ENCODE data around the gene DNAJC22. TPM values are rescaled to one million over a fixed set of nuclear protein-coding genes. Genes with fewer than 3 reads are reported as not detected.

The DNAJC22 gene
- total and polyA plus RNA-seq, 2 of the 13 experiments (the other 11 are each of a cell fraction or from before 2014, with no cell fraction given), result 25.2 to 31.7 TPM

DNA sequence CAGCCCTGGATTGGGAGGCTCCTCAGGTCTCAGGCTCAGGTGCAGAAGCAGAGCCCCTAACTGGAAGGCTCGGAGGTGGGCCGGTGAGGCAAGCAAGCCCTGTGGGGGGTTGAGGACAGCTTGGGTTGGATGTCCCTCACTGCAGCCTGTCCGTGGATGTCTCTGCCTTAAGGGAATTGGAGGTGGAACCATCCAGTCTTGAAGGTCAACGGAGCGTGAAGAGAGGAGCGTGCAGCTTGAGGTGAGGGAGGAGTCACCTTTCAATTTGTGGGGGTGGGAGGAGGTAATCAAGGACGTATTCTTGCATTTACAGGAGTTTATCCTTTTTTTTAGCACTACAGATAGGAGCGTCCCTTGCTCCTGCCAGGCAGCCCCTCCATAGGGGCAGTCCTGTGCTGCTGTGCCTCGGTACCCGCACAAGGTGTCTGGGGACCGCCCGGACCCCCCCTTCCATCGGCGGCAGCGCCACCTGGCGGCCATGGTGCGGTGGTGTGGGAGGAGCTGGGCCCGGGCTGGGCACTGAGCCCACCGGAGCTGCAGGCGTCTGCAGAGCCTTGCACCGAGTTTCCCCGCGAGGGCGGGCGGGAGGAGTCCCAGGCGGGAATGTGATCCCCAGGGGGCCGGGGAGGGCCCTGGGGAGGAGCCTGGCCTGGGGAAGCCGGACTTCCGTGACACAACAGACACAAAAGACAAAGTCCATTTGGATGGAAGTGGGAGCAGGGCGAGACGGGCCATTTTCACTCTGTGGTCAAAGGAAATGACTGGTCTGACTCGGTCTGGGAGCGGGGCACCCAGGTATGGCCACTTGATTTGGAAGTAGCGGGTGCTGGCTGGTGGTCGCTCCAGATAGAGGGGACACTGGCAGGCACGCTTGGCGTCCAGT is 864 bp downstream of the DNAJC22 start (continued):
- TF ChIP-seq ZNF232 (CRISPR knock-in tag; IDR thresholded peaks at IDR 0.05; ENCODE audit: borderline replicate concordance) (peak; percentile 90), SRSF1 (optimal IDR thresholded peaks at IDR 0.05; ENCODE audit: low read depth, low read length) (no peak), NCOR1 (IDR thresholded peaks at IDR 0.05; ENCODE audit: borderline replicate concordance, low read length) (peak; percentile 79; the same call in 1 of the 2 replicates), ZNF605 (CRISPR knock-in tag; IDR thresholded peaks at IDR 0.05) (peak; percentile 70), ZNF136 (CRISPR knock-in tag; IDR thresholded peaks at IDR 0.05; ENCODE audit: low read depth) (no peak), ZSCAN31 (CRISPR knock-in tag; IDR thresholded peaks at IDR 0.05; ENCODE audit: low read depth) (peak; percentile 41; the same call in 1 of the 2 replicates), RBM22 (optimal IDR thresholded peaks at IDR 0.05; ENCODE audit: low read length) (no peak), KAT7 (CRISPR knock-in tag; IDR thresholded peaks at IDR 0.05; ENCODE audit: borderline replicate concordance) (peak; percentile 92), FOXM1 (CRISPR knock-in tag; IDR thresholded peaks at IDR 0.05) (no peak), ZNF777 (CRISPR knock-in tag; IDR thresholded peaks at IDR 0.05) (peak; percentile 73), HNRNPUL1 (IDR thresholded peaks at IDR 0.05; ENCODE audit: low read depth, low read length) (no peak), ZNF709 (CRISPR knock-in tag; IDR thresholded peaks at IDR 0.05) (0 out of 2 replicates have a peak, but pooled peaks have one; percentile 23), EEA1 (CRISPR knock-in tag; IDR thresholded peaks at IDR 0.05; ENCODE audit: borderline replicate concordance) (no peak), ZNF468 (CRISPR knock-in tag; IDR thresholded peaks at IDR 0.05) (no peak)
- TF ChIP-seq, protein P1, sequence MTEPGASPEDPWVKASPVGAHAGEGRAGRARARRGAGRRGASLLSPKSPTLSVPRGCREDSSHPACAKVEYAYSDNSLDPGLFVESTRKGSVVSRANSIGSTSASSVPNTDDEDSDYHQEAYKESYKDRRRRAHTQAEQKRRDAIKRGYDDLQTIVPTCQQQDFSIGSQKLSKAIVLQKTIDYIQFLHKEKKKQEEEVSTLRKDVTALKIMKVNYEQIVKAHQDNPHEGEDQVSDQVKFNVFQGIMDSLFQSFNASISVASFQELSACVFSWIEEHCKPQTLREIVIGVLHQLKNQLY (CRISPR knock-in tag; IDR thresholded peaks at IDR 0.05), result 0 out of 2 replicates have a peak, but pooled peaks have one; percentile 39
- TF ChIP-seq, protein P2, sequence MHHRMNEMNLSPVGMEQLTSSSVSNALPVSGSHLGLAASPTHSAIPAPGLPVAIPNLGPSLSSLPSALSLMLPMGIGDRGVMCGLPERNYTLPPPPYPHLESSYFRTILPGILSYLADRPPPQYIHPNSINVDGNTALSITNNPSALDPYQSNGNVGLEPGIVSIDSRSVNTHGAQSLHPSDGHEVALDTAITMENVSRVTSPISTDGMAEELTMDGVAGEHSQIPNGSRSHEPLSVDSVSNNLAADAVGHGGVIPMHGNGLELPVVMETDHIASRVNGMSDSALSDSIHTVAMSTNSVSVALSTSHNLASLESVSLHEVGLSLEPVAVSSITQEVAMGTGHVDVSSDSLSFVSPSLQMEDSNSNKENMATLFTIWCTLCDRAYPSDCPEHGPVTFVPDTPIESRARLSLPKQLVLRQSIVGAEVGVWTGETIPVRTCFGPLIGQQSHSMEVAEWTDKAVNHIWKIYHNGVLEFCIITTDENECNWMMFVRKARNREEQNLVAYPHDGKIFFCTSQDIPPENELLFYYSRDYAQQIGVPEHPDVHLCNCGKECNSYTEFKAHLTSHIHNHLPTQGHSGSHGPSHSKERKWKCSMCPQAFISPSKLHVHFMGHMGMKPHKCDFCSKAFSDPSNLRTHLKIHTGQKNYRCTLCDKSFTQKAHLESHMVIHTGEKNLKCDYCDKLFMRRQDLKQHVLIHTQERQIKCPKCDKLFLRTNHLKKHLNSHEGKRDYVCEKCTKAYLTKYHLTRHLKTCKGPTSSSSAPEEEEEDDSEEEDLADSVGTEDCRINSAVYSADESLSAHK (CRISPR knock-in tag; IDR thresholded peaks at IDR 0.05; ENCODE audit: borderline replicate concordance), result no peak
- TF ChIP-seq, protein P3, sequence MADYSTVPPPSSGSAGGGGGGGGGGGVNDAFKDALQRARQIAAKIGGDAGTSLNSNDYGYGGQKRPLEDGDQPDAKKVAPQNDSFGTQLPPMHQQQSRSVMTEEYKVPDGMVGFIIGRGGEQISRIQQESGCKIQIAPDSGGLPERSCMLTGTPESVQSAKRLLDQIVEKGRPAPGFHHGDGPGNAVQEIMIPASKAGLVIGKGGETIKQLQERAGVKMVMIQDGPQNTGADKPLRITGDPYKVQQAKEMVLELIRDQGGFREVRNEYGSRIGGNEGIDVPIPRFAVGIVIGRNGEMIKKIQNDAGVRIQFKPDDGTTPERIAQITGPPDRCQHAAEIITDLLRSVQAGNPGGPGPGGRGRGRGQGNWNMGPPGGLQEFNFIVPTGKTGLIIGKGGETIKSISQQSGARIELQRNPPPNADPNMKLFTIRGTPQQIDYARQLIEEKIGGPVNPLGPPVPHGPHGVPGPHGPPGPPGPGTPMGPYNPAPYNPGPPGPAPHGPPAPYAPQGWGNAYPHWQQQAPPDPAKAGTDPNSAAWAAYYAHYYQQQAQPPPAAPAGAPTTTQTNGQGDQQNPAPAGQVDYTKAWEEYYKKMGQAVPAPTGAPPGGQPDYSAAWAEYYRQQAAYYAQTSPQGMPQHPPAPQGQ (CRISPR knock-in tag; IDR thresholded peaks at IDR 0.05; ENCODE audit: borderline replicate concordance), result no peak
- TF ChIP-seq, protein P4, sequence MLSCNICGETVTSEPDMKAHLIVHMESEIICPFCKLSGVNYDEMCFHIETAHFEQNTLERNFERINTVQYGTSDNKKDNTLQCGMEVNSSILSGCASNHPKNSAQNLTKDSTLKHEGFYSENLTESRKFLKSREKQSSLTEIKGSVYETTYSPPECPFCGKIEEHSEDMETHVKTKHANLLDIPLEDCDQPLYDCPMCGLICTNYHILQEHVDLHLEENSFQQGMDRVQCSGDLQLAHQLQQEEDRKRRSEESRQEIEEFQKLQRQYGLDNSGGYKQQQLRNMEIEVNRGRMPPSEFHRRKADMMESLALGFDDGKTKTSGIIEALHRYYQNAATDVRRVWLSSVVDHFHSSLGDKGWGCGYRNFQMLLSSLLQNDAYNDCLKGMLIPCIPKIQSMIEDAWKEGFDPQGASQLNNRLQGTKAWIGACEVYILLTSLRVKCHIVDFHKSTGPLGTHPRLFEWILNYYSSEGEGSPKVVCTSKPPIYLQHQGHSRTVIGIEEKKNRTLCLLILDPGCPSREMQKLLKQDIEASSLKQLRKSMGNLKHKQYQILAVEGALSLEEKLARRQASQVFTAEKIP (CRISPR knock-in tag; IDR thresholded peaks at IDR 0.05; ENCODE audit: borderline replicate concordance), result no peak
- TF ChIP-seq, protein P5, sequence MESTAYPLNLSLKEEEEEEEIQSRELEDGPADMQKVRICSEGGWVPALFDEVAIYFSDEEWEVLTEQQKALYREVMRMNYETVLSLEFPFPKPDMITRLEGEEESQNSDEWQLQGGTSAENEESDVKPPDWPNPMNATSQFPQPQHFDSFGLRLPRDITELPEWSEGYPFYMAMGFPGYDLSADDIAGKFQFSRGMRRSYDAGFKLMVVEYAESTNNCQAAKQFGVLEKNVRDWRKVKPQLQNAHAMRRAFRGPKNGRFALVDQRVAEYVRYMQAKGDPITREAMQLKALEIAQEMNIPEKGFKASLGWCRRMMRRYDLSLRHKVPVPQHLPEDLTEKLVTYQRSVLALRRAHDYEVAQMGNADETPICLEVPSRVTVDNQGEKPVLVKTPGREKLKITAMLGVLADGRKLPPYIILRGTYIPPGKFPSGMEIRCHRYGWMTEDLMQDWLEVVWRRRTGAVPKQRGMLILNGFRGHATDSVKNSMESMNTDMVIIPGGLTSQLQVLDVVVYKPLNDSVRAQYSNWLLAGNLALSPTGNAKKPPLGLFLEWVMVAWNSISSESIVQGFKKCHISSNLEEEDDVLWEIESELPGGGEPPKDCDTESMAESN (CRISPR knock-in tag; conservative IDR thresholded peaks at IDR 0.05), result 0 out of 2 replicates have a peak, but pooled peaks have one; percentile 21
